ENCODE data around the gene HLA-DPA1. TPM values are rescaled to one million over a fixed set of nuclear protein-coding genes. Genes with fewer than 3 reads are reported as not detected.

The HLA-DPA1 gene
- total and polyA plus RNA-seq, 2 donors (not counting 1 experiment from before 2014, with no cell fraction given): 702 to 2,256 TPM

GRCh38 chr6:33107641-33108040, 34.2 kb upstream of the HLA-DPA1 start:
- Histone ChIP-seq H2AFZ (ENCODE audit: insufficient read depth, low read depth, low read length, poor library complexity, severe bottlenecking) (no peak overlapping the region), H3K4me2 (replicated peaks; ENCODE audit: low read depth, low read length, poor library complexity, severe bottlenecking) (no peak overlapping the region), H3K27me3 (replicated peaks in 1 of 4; ENCODE audit: control extremely low read depth in 1 of 4, control insufficient read depth in 3 of 4, insufficient read depth in 4 of 4, low read length in 3 of 4) (no peaks in the 10 kb centered on the region), H3K36me3 (replicated peaks in 1 of 2; ENCODE audit: control extremely low read depth in 1 of 2, control insufficient read depth in 1 of 2, extremely low read depth in 1 of 2, insufficient read depth in 2 of 2, low read length in 1 of 2) (no peaks in the 10 kb centered on the region), H3K27ac (ENCODE audit: low read length in 2 of 2) (no peak overlapping the region), H3K4me3 (ENCODE audit: control extremely low read depth in 1 of 5, extremely low read depth in 1 of 5, insufficient read depth in 1 of 5, low read depth in 2 of 5, low read length in 4 of 5) (no peak overlapping the region), H3K9me3 (ENCODE audit: control extremely low read depth in 1 of 3, control insufficient read depth in 2 of 3, insufficient read depth in 1 of 3, low read length in 2 of 3) (no peaks in the 10 kb centered on the region), H3K9ac (ENCODE audit: low read length) (no peak overlapping the region), H3K4me1 (ENCODE audit: control insufficient read depth in 2 of 2, insufficient read depth in 2 of 2, low read length in 2 of 2) (peaks cover 11 to 16% of the 10 kb centered on the region in 2 donors), H3K79me2 (ENCODE audit: control insufficient read depth, insufficient read depth, low read length) (peaks cover 3% of the 10 kb centered on the region), H4K20me1 (ENCODE audit: control insufficient read depth, insufficient read depth, low read length, poor library complexity, severe bottlenecking) (no peaks in the 10 kb centered on the region)
- intact Hi-C loops (cut with micrococcal nuclease): no loop called here
- no peak for ATAC-seq (ENCODE audit: low read depth)
- H3K27ac Mint-ChIP-seq: no peak overlapping the region
- TF ChIP-seq CTCF (IDR thresholded peaks at IDR 0.05): no peak
- no peak for TF ChIP-seq EZH2 (IDR thresholded peaks at IDR 0.05; ENCODE audit: borderline replicate concordance, insufficient read depth, low read depth, low read length, poor library complexity, severe bottlenecking)
- POLR2A ChIA-PET: no interaction called here
- WGBS (ENCODE audit: insufficient coverage): no CpG with 5 or more reads among the region's 2 CpGs
- CTCF ChIA-PET: interaction anchor here (0.9 to 1.0 kb wide), 2 partner anchors 10 to 93 kb away, joined by 3 to 8 read pairs; no protein-coding TSS in a partner anchor
- DNase-seq: no peak
- H3K9me3 Mint-ChIP-seq (ENCODE audit: insufficient read depth): peaks cover 12% of the 10 kb centered on the region
- H3K4me3 Mint-ChIP-seq: no peak overlapping the region
- H3K27me3 Mint-ChIP-seq: peaks cover 10% of the 10 kb centered on the region
- H3K4me1 Mint-ChIP-seq: peaks cover 18% of the 10 kb centered on the region

GRCh38 chr6:33105916-33106871, 32.7 kb upstream of the HLA-DPA1 start:
- Histone ChIP-seq H3K9ac (ENCODE audit: low read length) (no peak overlapping the region), H4K20me1 (ENCODE audit: control insufficient read depth, insufficient read depth, low read length, poor library complexity, severe bottlenecking) (no peaks in the 10 kb centered on the region), H3K4me1 (ENCODE audit: control insufficient read depth in 2 of 2, insufficient read depth in 2 of 2, low read length in 2 of 2) (peaks cover 0 to 5% of the 10 kb centered on the region in 2 donors), H3K4me2 (replicated peaks; ENCODE audit: low read depth, low read length, poor library complexity, severe bottlenecking) (no peak overlapping the region), H3K27me3 (replicated peaks in 1 of 4; ENCODE audit: control extremely low read depth in 1 of 4, control insufficient read depth in 3 of 4, insufficient read depth in 4 of 4, low read length in 3 of 4) (no peaks in the 10 kb centered on the region), H3K79me2 (ENCODE audit: control insufficient read depth, insufficient read depth, low read length) (no peaks in the 10 kb centered on the region), H3K36me3 (replicated peaks in 1 of 2; ENCODE audit: control extremely low read depth in 1 of 2, control insufficient read depth in 1 of 2, extremely low read depth in 1 of 2, insufficient read depth in 2 of 2, low read length in 1 of 2) (no peaks in the 10 kb centered on the region), H3K4me3 (ENCODE audit: control extremely low read depth in 1 of 5, extremely low read depth in 1 of 5, insufficient read depth in 1 of 5, low read depth in 2 of 5, low read length in 4 of 5) (no peak overlapping the region), H3K27ac (ENCODE audit: low read length in 2 of 2) (no peak overlapping the region), H3K9me3 (ENCODE audit: control extremely low read depth in 1 of 3, control insufficient read depth in 2 of 3, insufficient read depth in 1 of 3, low read length in 2 of 3) (peaks cover 0 to 7% (median under 1%) of the 10 kb centered on the region in 3 donors), H2AFZ (ENCODE audit: insufficient read depth, low read depth, low read length, poor library complexity, severe bottlenecking) (no peak overlapping the region)
- DNase-seq: no peak
- no peak overlapping the region for H3K4me3 Mint-ChIP-seq
- intact Hi-C loops (cut with micrococcal nuclease): no loop called here
- no peak overlapping the region for H3K27ac Mint-ChIP-seq
- H3K27me3 Mint-ChIP-seq: peaks cover 10% of the 10 kb centered on the region
- peaks cover 6% of the 10 kb centered on the region for H3K4me1 Mint-ChIP-seq
- TF ChIP-seq CTCF (IDR thresholded peaks at IDR 0.05): no peak
- no peak for TF ChIP-seq EZH2 (IDR thresholded peaks at IDR 0.05; ENCODE audit: borderline replicate concordance, insufficient read depth, low read depth, low read length, poor library complexity, severe bottlenecking)
- no peak for ATAC-seq (ENCODE audit: low read depth)
- ChIA-PET CTCF (interaction anchor here (1.2 to 1.6 kb wide), 2 partner anchors 43 to 91 kb away, joined by 3 read pairs; no protein-coding TSS in a partner anchor), POLR2A (interaction anchor here (0.6 kb wide), 1 partner anchor 63 kb away, joined by 3 read pairs; no protein-coding TSS in a partner anchor)
- 83% methylated on average over 6 of the region's 9 CpGs for WGBS (ENCODE audit: insufficient coverage)
- H3K9me3 Mint-ChIP-seq (ENCODE audit: insufficient read depth): peaks cover 15% of the 10 kb centered on the region
